ENCODE data around the gene CWH43.
"Not testable (repeated sequence)": the region's sequence is repeated elsewhere in the genome, so short reads cannot be mapped to it uniquely, and the experiment has no call there.

GRCh38 chr4:49098034-49098759 is 112.1 kb downstream of the CWH43 start:
- not testable (repeated sequence) for TF ChIP-seq CTCF, POLR2A (IDR thresholded peaks at IDR 0.05)

Data from adrenal gland (tissue), 5 donors.